GM23338 (cell line): Measurements from ENCODE around the gene UBA1. TPM values are rescaled to one million over a fixed set of nuclear protein-coding genes. Genes with fewer than 3 reads are reported as not detected.

ENCODE experiments used
- ATAC-seq: fragments of 200-7000 bp; cut with Tn5 transposase; 3 replicates; pipeline ENCODE4 v1.9.1; 2020
- DNase-seq: peaks from one replicate; pipeline ENCODE4 v3.0.0-alpha.2; 2015; ENCODE audit warnings: low spot score
- H2AFZ ChIP-seq: fragments of 200-600 bp; sonication (generic); 2 replicates; pipeline ENCODE4 v1.8.0; 2016; ENCODE audit warnings: antibody characterized with exemption, mild to moderate bottlenecking, moderate library complexity
- H3F3A ChIP-seq: fragments of 200-600 bp; sonication (generic); replicated peaks from 2 replicates; pipeline ENCODE4 v1.8.0; 2017; ENCODE audit warnings: antibody characterized with exemption, mixed run types, low read depth
- H3K27ac ChIP-seq: fragments of 200-600 bp; sonication (generic); 2 replicates; pipeline ENCODE4 v1.6.1; 2016; ENCODE audit warnings: low read depth
- H3K27me3 ChIP-seq: fragments of 200-600 bp; sonication (generic); 2 replicates; pipeline ENCODE4 v1.8.0; 2016; ENCODE audit warnings: mild to moderate bottlenecking, mixed run types, moderate library complexity; ENCODE audit not compliant: insufficient read depth
- H3K36me3 ChIP-seq: fragments of 200-600 bp; sonication (generic); 2 replicates; pipeline ENCODE4 v1.8.0; 2016; ENCODE audit warnings: mild to moderate bottlenecking; ENCODE audit not compliant: insufficient read depth
- H3K4me1 ChIP-seq: fragments of 200-600 bp; sonication (generic); 2 replicates; pipeline ENCODE4 v1.8.0; 2016; ENCODE audit warnings: mild to moderate bottlenecking, moderate library complexity; ENCODE audit not compliant: insufficient read depth
- H3K4me2 ChIP-seq: fragments of 200-600 bp; sonication (generic); 2 replicates; pipeline ENCODE4 v1.7.1; 2017; ENCODE audit warnings: mixed run types
- H3K4me3 ChIP-seq: fragments of 200-600 bp; sonication (generic); 2 replicates; pipeline ENCODE4 v1.6.1; 2016; ENCODE audit warnings: mixed run types
- H3K79me2 ChIP-seq: fragments of 200-600 bp; sonication (generic); replicated peaks from 2 replicates; pipeline ENCODE4 v1.8.0; 2017; ENCODE audit warnings: mild to moderate bottlenecking; ENCODE audit not compliant: insufficient read depth
- H3K9me2 ChIP-seq: fragments of 200-600 bp; sonication (generic); 2 replicates; pipeline ENCODE4 v1.8.0; 2017; ENCODE audit not compliant: insufficient read depth
- H4K20me1 ChIP-seq: fragments of 200-600 bp; sonication (generic); replicated peaks from 2 replicates; pipeline ENCODE4 v1.8.0; 2017; ENCODE audit warnings: mild to moderate bottlenecking; ENCODE audit not compliant: insufficient read depth
- H3K27ac Mint-ChIP-seq: 2 replicates; pipeline ENCODE4 v1.8.0; 2020; ENCODE audit warnings: inconsistent platforms, mild to moderate bottlenecking, moderate library complexity, mixed read lengths
- H3K27me3 Mint-ChIP-seq: 3 replicates; pipeline ENCODE4 v1.8.0; 2022; ENCODE audit warnings: low read depth, mild to moderate bottlenecking, moderate library complexity, mixed read lengths, inconsistent platforms; ENCODE audit not compliant: insufficient read depth, poor library complexity
- H3K36me3 Mint-ChIP-seq: 3 replicates; pipeline ENCODE4 v1.8.0; 2021; ENCODE audit warnings: low read depth, mild to moderate bottlenecking, inconsistent platforms, moderate library complexity, mixed read lengths
- H3K4me1 Mint-ChIP-seq: 3 replicates; pipeline ENCODE4 v1.8.0; 2020; ENCODE audit warnings: mild to moderate bottlenecking, inconsistent platforms, mixed read lengths
- H3K4me3 Mint-ChIP-seq: 3 replicates; pipeline ENCODE4 v1.8.0; 2021; ENCODE audit warnings: moderate library complexity, mild to moderate bottlenecking, inconsistent platforms, mixed read lengths
- H3K9me3 Mint-ChIP-seq: 3 replicates; pipeline ENCODE4 v1.8.0; 2020; ENCODE audit warnings: moderate library complexity, mild to moderate bottlenecking, inconsistent platforms, mixed read lengths
- CTCF ChIP-seq, 2 experiments: fragments of 200-600 bp in 1 of 2; sonication (generic) in 1 of 2; conservative IDR thresholded peaks; 2 replicates each; pipeline versions ENCODE4 v1.5.1 to v1.6.1; 2016 to 2017; ENCODE audit warnings: antibody characterized with exemption in 2 of 2, low read depth in 2 of 2, mild to moderate bottlenecking in 2 of 2, moderate library complexity in 1 of 2
- ETS1 ChIP-seq: IDR thresholded peaks from 2 replicates; pipeline ENCODE4 v1.6.1; 2016; ENCODE audit warnings: antibody characterized with exemption
- EZH2 ChIP-seq: fragments of 200-600 bp; sonication (generic); IDR thresholded peaks from one replicate; pipeline ENCODE4 v1.8.0; 2017; ENCODE audit warnings: antibody characterized with exemption, mild to moderate bottlenecking, low read depth; ENCODE audit not compliant: unreplicated experiment
- NANOG ChIP-seq: IDR thresholded peaks from 2 replicates; pipeline ENCODE4 v1.6.1; 2016; ENCODE audit warnings: antibody characterized with exemption, borderline replicate concordance
- STAT1 ChIP-seq: IDR thresholded peaks from one replicate; pipeline ENCODE4 v1.6.1; 2016; ENCODE audit warnings: antibody characterized with exemption; ENCODE audit not compliant: unreplicated experiment
- ZNF114 ChIP-seq: fragments of 250-450 bp; sonication (Bioruptor Pico); IDR thresholded peaks from 2 replicates; pipeline ENCODE4 v1.5.0; 2020; ENCODE audit warnings: mild to moderate bottlenecking, moderate library complexity
- ZNF331 ChIP-seq: fragments of 250-450 bp; sonication (Bioruptor Pico); IDR thresholded peaks from 2 replicates; pipeline ENCODE4 v1.5.0; 2020; ENCODE audit warnings: low read depth, mild to moderate bottlenecking, moderate library complexity
- ZNF462 ChIP-seq: fragments of 250-450 bp; sonication (Bioruptor Pico); IDR thresholded peaks from 2 replicates; pipeline ENCODE4 v1.5.0; 2020; ENCODE audit warnings: mild to moderate bottlenecking, moderate library complexity
- polyA plus RNA-seq: library from polyadenylated mRNA; unstranded; fragments of >200 nt; fragmentation: Nextera tagmentation; extraction: Ambion mirVana; gene quantifications from 2 replicates; pipeline ENCODE4 v1.2.1, GENCODE V29; 2016
- total RNA-seq: library from RNA; depleted of rRNA; stranded (reverse); fragments of >200 nt; shearing (Covaris generic); gene quantifications from 2 replicates; pipeline ENCODE4 v1.2.3, GENCODE V29; 2014
- TF ChIP-seq, protein P1 (sequence below): IDR thresholded peaks from one replicate; pipeline ENCODE4 v1.6.1; 2018; ENCODE audit warnings: antibody characterized with exemption; ENCODE audit not compliant: unreplicated experiment

UBA1 gene
- total and polyA plus RNA-seq, 2 experiments from 2014 or later: 104 to 377 TPM

DNA sequence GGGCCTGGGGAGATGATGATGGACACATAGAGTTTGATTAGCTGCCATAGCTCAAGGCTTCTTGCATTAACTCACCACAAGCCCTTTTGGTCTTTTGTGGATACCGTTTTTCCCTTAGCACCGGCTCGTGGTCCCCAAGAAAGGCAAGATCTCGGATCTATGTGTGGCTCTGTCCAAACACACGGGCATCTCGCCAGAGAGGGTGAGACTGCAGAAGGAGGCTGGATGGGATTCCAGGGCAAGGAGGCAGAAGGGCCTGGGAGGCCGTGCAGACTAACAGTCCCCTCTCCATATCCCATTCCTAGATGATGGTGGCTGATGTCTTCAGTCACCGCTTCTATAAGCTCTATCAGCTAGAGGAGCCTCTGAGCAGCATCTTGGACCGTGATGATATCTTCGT is 48.7 kb downstream of the UBA1 start:
- Mint-ChIP-seq H3K4me3 (no peak overlapping the region), H3K36me3 (peaks cover 55% of the 10 kb centered on the region), H3K27me3 (peaks cover 8% of the 10 kb centered on the region), H3K4me1 (no peaks in the 10 kb centered on the region), H3K9me3 (no peaks in the 10 kb centered on the region), H3K27ac (no peak overlapping the region)
- ATAC-seq (no peak), DNase-seq (no peak)
- no peak overlapping the region for H3K4me3 ChIP-seq
- H3K27ac ChIP-seq: no peak overlapping the region
- no peaks in the 10 kb centered on the region for H3K36me3 ChIP-seq
- peaks cover 14% of the 10 kb centered on the region for H3K79me2 ChIP-seq
- no peak overlapping the region for H3K4me2 ChIP-seq
- no peaks in the 10 kb centered on the region for H3K27me3 ChIP-seq
- H2AFZ ChIP-seq: no peak overlapping the region
- H3K9me2 ChIP-seq: no peaks in the 10 kb centered on the region
- no peaks in the 10 kb centered on the region for H4K20me1 ChIP-seq
- no peaks in the 10 kb centered on the region for H3F3A ChIP-seq
- TF ChIP-seq ZNF331 (CRISPR knock-in tag): no peak
- no peak for TF ChIP-seq CTCF (conservative IDR thresholded peaks at IDR 0.05; ENCODE audit: low read depth in 2 of 2)
- no peak for TF ChIP-seq ZNF114
- no peak for TF ChIP-seq NANOG
- TF ChIP-seq, protein P1, sequence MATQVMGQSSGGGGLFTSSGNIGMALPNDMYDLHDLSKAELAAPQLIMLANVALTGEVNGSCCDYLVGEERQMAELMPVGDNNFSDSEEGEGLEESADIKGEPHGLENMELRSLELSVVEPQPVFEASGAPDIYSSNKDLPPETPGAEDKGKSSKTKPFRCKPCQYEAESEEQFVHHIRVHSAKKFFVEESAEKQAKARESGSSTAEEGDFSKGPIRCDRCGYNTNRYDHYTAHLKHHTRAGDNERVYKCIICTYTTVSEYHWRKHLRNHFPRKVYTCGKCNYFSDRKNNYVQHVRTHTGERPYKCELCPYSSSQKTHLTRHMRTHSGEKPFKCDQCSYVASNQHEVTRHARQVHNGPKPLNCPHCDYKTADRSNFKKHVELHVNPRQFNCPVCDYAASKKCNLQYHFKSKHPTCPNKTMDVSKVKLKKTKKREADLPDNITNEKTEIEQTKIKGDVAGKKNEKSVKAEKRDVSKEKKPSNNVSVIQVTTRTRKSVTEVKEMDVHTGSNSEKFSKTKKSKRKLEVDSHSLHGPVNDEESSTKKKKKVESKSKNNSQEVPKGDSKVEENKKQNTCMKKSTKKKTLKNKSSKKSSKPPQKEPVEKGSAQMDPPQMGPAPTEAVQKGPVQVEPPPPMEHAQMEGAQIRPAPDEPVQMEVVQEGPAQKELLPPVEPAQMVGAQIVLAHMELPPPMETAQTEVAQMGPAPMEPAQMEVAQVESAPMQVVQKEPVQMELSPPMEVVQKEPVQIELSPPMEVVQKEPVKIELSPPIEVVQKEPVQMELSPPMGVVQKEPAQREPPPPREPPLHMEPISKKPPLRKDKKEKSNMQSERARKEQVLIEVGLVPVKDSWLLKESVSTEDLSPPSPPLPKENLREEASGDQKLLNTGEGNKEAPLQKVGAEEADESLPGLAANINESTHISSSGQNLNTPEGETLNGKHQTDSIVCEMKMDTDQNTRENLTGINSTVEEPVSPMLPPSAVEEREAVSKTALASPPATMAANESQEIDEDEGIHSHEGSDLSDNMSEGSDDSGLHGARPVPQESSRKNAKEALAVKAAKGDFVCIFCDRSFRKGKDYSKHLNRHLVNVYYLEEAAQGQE: no peak
- TF ChIP-seq ETS1: no peak
- no peak for TF ChIP-seq STAT1
- TF ChIP-seq EZH2: no peak
- no peak for TF ChIP-seq ZNF462 (CRISPR knock-in tag)
- no peaks in the 10 kb centered on the region for H3K4me1 ChIP-seq
